C4-2B (cell line): ENCODE results near the gene MON2.

Source experiments
- CTCF ChIP-seq: fragments of 450-650 bp; conservative IDR thresholded peaks from 2 replicates; pipeline ENCODE4 v1.5.1; 2017; ENCODE audit warnings: mild to moderate bottlenecking
- ZFX ChIP-seq: fragments of 450-650 bp; IDR thresholded peaks from 2 replicates; pipeline ENCODE4 v1.6.1; 2017

GRCh38 chr12:62481843-62482540, 15.4 kb downstream of the MON2 start:
- TF ChIP-seq CTCF, result no peak
- TF ChIP-seq ZFX, result no peak
